ENCODE results near the gene MORN4. TPM values are rescaled to one million over a fixed set of nuclear protein-coding genes. Genes with fewer than 3 reads are reported as not detected.

Gene MORN4
- total and polyA plus RNA-seq, 2 of the 13 experiments (the other 11 are each of a cell fraction or from before 2014, with no cell fraction given): 3.4 to 9.1 TPM

- TF ChIP-seq NKX3-1 (CRISPR knock-in tag; IDR thresholded peaks at IDR 0.05) (no peak), ZFP36L2 (CRISPR knock-in tag; IDR thresholded peaks at IDR 0.05) (no peak), JDP2 (CRISPR knock-in tag; IDR thresholded peaks at IDR 0.05; ENCODE audit: borderline replicate concordance) (no peak), RBM39 (IDR thresholded peaks at IDR 0.05; ENCODE audit: low read depth, low read length, poor library complexity, severe bottlenecking) (no peak), ZNF329 (CRISPR knock-in tag; IDR thresholded peaks at IDR 0.05; ENCODE audit: low read depth) (no peak), MED8 (CRISPR knock-in tag; IDR thresholded peaks at IDR 0.05; ENCODE audit: insufficient replicate concordance) (no peak), SSRP1 (CRISPR knock-in tag; IDR thresholded peaks at IDR 0.05) (no peak), TCF7L2 (IDR thresholded peaks at IDR 0.05; ENCODE audit: low read depth, low read length) (no peak), ZFP36L1 (CRISPR knock-in tag; IDR thresholded peaks at IDR 0.05) (no peak), ERF (CRISPR knock-in tag; IDR thresholded peaks at IDR 0.05) (no peak), SAP130 (CRISPR knock-in tag; IDR thresholded peaks at IDR 0.05; ENCODE audit: low read depth) (no peak), NR2F1 (CRISPR knock-in tag; IDR thresholded peaks at IDR 0.05) (no peak)
- TF ChIP-seq, protein P1, sequence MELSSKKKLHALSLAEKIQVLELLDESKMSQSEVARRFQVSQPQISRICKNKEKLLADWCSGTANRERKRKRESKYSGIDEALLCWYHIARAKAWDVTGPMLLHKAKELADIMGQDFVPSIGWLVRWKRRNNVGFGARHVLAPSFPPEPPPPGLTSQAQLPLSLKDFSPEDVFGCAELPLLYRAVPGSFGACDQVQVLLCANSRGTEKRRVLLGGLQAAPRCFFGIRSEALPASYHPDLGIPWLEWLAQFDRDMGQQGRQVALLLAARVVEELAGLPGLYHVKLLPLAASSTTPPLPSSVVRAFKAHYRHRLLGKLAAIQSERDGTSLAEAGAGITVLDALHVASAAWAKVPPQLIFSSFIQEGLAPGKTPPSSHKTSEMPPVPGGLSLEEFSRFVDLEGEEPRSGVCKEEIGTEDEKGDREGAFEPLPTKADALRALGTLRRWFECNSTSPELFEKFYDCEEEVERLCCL (CRISPR knock-in tag; IDR thresholded peaks at IDR 0.05; ENCODE audit: borderline replicate concordance): no peak
- 97% methylated on average over 4 of the region's 4 CpGs for WGBS (ENCODE audit: low lambda C conversion rate)
- peaks cover 7% of the 10 kb centered on the region for H3K79me2 ChIP-seq (ENCODE audit: insufficient read depth, low read length)
These were observed 11.6 kb upstream of the MORN4 start for GRCh38 chr10:97644936-97645335.

More at GRCh38 chr10:97644936-97645335, 11.6 kb upstream of the MORN4 start:
- Histone ChIP-seq H3K36me3 (replicated peaks in 1 of 2; ENCODE audit: control insufficient read depth in 1 of 2, insufficient read depth in 2 of 2, low read length in 2 of 2) (peaks cover 4 to 15% of the 10 kb centered on the region in 2 experiments; a peak in 3 of 5 replicates), H3K4me3 (replicated peaks in 1 of 3; ENCODE audit: insufficient read depth in 1 of 3, low read depth in 2 of 3, low read length in 3 of 3) (no peak overlapping the region), H2AFZ (ENCODE audit: low read length) (no peak overlapping the region), H3K27me3 (ENCODE audit: control insufficient read depth in 1 of 2, insufficient read depth in 2 of 2, low read length in 2 of 2) (no peaks in the 10 kb centered on the region), H3K4me1 (ENCODE audit: insufficient read depth, low read length) (peaks cover 35% of the 10 kb centered on the region), H3K27ac (ENCODE audit: extremely low read length, insufficient read depth, low read length) (no peak overlapping the region), H3K9me3 (ENCODE audit: low read length) (no peaks in the 10 kb centered on the region), H4K20me1 (ENCODE audit: insufficient read depth, low read length) (no peaks in the 10 kb centered on the region), H3K4me2 (ENCODE audit: low read depth, low read length) (no peak overlapping the region), H3K9ac (ENCODE audit: insufficient read depth, low read depth, low read length) (no peak overlapping the region)
- intact Hi-C loops (cut with micrococcal nuclease; ENCODE audit: unreplicated experiment) (no loop called here), in situ Hi-C loops (cut with HindIII; ENCODE audit: extremely low pct_ligation_motif_present, low pct_unique_long_range_greater_than_20kb) (no loop called here)
- CTCF ChIA-PET (ENCODE audit: low intra/inter-chr PET ratio, low total read pairs): no interaction called here
- FAIRE-seq: no peak
- POLR2A ChIA-PET: no interaction called here
- no peak for DNase-seq (ENCODE audit: low spot score)
- no peak for ATAC-seq
- BruUV-seq (replicated peaks): no TSS peak

Measured in HepG2 (cell line).